ENCODE data around the gene B9D2.

The B9D2 gene

GRCh38 chr19:41309180-41310032 lies 54.5 kb downstream of the B9D2 start:
- DNase-seq (ENCODE audit: low spot score) = no peak

DNA sequence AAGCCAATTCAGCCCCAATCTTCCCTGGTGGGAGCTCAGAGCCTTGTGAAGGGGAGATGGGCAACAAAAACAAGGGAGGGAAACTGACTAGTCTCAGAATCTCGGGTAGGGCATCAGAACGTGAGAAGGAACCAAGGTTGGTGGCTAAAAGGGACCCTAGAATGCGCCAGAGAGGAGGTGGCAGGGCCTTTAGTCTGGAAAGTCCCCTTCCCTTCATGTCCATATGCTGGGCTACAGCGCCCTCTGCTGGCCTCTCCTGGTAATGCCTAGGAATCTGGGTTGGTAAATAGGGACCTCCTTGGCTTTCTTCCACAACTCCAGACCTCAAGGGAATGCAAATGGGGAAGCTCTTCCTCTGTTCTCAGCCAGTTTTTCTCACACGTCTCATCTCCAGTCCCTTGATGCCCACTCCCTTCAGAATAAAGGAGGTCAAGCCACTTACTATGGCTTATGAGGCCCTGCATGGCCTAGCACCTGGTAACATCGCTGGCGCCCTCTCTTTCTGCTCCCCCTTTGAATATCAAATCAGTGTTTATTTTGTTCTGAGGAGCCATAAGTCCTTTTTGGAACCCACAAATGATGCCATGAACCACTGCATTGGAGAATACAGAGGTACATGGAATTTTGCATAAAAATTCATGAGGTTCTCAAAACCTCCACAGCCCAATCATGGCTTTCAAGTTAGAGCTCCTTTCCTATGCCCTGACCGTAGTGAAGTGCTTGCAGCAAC lies 55.3 kb downstream of the B9D2 start:
- peak; percentile 84 for DNase-seq (ENCODE audit: low spot score)

DNA sequence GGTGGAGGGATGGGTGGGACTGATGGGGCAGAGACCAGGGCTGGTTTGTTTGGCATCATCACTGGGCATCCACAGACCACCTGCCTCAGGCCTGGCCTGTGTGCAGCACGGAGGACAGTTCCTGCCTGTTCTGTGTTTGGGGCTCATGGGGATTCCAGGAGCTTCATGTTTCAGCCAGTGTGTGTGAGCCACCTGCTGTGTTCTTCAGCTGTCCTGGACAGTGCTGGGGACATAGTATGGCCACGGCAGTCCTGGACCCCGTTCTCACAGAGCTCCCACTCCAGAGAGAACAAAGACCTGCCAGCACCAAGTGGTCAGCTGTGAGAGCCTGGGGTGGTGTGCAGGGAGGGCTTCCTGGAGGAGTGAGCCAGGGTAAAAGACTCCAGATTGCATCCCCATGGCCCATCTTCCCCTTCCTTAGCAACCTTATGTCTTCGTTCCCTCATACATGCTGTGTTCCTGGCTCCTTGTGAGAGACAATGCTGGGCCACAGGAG lies 55.9 kb downstream of the B9D2 start:
- DNase-seq (ENCODE audit: low spot score) = no peak

GRCh38 chr19:41307090-41307875 lies 56.7 kb downstream of the B9D2 start:
- no peak for DNase-seq (ENCODE audit: low spot score)

DNA sequence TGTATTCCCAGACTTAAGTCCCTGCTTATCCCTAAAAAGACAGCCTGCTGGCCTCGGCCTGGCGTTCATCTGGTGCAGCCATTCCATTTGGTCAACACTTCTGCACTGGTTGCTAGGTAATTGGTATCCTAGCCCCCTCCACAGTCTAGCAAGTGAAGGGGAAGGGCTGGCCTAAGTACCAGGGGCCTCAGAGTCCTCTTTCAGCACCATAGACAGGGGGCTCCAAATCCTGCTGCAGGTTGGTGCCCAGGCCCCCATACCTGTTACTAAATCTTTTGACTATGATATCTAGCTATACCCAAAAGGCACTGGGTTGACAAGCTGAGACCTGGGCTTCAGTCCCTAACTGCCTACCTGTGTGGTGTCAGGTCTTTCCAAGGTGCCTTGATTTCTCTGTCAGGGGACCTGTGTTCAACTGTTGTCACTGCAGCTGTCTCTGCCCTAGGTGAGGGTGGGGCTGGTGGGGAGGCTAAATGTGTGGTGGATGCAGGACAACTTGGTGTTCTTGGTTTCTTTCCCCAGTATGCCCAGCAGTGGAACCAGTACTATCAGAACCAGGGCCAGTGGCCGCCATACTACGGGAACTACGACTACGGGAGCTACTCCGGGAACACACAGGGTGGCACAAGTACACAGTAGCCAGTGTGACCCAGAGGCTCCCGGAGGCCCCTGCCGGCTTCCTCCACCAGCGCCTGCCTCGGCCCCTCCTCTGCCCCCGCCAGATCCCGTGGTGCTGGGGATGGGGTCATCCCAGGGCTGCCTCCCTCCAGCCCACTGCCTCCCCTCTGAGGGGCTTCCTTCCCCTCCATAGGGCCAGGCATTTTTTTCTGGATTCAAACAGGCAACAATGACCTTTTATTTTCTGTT lies 57.8 kb downstream of the B9D2 start:
- no peak for DNase-seq (ENCODE audit: low spot score)

DNA sequence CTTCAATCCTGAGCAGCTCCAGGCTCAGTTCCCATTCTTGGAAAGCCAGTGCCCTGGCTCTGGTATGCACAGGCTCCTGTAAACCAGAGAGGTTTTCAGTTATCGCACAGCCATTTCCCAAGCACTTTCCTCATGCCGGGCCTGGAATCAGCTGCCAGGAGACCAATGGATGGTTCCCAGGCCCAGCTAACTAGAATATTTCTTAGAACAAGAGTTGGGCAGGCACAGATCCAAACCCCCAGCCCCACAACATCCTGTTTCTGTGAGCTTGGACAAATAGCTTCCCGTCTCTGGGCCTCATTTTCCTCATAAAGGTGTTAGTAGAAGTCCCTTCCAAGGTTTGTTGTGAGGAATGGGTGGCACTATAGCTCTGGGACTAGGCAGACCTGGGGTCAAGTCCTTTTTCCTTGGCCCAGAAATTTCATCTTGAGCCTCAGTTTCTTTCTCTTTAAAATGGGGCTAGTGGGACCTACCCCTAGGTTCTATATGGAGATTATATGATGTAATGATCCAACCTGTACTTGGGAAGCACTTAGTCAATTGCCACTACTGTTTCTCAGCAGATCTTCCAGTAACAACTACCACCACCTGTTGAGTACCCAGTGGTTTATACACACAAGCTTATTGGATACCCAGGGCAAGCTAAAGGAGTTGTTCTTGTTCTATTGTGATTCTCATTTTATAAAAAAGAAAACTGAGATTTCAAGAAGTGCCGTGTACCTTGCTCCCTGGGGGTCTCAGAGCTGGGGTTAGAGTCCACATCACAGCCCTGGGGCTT lies 59.1 kb downstream of the B9D2 start:
- DNase-seq (ENCODE audit: low spot score) = no peak
